Cortex of kidney (tissue), 1 donor: ENCODE measurements around the gene TAF7.
"Not testable (repeated sequence)": the region's sequence is repeated elsewhere in the genome, so short reads cannot be mapped to it uniquely, and the experiment has no call there.

ENCODE experiments used
- DNase-seq: peaks from one replicate; lab custom pipeline; 2025; lab: John Stamatoyannopoulos, UW

Gene TAF7

DNA sequence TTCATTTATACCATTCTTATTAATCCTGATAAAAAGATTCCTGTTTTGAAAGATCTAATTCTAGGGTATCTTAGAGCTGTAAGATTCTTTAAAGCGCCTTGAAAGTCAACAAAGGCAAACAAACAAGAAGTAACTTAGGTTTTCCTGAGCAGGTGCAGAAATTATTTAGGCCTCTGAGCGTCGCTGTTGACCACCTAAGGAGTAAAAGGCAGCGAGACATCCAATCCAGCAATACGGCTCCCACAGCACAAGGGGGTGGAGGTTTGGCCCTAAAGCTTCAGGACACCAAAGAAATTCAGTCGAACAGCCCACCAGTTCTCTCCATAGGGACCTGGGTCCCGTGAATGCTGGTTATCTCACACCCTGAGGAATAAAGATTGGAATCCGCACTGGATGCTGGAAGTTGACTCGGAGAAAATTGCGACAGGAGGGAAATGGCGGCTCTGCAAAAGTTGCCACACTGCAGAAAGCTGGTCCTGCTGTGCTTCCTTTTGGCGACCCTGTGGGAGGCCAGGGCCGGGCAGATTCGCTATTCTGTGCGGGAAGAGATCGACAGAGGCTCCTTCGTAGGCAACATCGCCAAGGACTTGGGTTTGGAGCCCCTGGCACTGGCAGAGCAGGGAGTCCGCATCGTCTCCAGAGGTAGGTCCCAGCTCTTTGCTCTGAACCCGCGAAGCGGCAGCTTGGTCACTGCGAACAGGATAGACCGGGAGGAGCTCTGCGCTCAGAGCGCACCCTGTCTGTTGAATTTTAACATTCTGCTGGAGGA is 18.1 kb upstream of the TAF7 start, which contains the start of gene PCDHGA2:
PCDHGA2 (plus strand) TSS at position 223 of the 769 bp plus-strand sequence.
- no peak for DNase-seq

DNA sequence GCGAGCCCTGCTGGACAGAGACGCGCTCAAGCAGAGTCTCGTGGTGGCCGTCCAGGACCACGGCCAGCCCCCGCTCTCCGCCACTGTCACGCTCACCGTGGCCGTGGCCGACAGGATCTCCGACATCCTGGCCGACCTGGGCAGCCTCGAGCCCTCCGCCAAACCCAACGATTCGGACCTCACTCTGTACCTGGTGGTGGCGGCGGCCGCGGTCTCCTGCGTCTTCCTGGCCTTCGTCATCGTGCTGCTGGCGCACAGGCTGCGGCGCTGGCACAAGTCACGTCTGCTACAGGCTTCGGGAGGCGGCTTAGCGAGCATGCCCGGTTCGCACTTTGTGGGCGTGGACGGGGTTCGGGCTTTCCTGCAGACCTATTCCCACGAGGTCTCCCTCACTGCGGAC is 12.0 kb upstream of the TAF7 start:
- not testable (repeated sequence) for DNase-seq

DNA sequence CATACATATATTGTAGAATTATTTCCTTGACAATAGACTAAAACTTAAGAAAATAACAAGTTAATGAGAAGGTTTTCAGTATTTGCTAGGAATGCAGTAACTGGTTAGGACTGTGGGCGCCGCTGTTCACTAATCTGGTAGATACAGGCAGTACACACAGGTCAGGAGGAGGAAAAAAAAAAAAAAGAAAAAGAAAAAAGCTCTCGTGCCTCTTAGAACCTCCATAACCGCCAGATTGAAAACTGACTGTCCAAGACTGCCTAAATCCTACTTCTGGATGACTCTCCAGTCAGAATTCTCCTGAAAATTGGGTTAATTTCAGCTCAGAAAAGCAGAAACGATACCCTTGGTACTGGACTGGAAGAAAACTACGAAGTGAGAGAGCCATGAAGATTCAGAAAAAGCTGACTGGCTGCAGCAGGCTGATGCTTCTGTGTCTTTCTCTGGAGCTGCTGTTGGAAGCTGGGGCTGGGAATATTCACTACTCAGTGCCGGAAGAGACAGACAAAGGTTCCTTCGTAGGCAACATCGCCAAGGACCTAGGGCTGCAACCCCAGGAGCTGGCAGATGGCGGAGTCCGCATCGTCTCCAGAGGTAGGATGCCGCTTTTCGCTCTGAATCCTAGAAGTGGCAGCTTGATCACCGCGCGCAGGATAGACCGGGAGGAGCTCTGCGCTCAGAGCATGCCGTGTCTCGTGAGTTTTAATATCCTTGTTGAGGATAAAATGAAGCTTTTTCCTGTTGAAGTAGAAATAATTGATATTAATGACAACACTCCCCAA is 9.9 kb upstream of the TAF7 start, which contains the start of gene PCDHGA1:
PCDHGA1 (plus strand) TSS at position 216 of the 782 bp plus-strand sequence.
- no peak for DNase-seq

DNA sequence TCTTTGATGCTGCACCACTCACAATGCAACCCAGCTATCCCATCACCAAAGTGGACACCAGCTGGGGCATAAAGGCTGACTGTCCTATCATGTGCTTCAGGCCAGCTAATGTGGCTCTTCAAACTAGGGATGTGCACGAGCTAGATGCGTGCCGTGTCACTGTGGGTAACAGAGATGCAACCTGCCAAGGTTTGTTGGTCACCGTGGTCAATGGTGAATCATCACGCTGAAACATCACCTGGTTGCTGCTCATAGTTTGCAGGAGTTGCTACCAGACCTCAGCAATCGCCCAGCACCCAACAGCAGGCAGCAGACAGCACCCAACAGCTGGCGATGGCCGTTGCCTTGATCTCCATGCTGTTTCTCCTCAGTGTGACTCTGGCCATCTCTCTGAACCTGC is 7.6 kb upstream of the TAF7 start:
- no peak for DNase-seq

DNA sequence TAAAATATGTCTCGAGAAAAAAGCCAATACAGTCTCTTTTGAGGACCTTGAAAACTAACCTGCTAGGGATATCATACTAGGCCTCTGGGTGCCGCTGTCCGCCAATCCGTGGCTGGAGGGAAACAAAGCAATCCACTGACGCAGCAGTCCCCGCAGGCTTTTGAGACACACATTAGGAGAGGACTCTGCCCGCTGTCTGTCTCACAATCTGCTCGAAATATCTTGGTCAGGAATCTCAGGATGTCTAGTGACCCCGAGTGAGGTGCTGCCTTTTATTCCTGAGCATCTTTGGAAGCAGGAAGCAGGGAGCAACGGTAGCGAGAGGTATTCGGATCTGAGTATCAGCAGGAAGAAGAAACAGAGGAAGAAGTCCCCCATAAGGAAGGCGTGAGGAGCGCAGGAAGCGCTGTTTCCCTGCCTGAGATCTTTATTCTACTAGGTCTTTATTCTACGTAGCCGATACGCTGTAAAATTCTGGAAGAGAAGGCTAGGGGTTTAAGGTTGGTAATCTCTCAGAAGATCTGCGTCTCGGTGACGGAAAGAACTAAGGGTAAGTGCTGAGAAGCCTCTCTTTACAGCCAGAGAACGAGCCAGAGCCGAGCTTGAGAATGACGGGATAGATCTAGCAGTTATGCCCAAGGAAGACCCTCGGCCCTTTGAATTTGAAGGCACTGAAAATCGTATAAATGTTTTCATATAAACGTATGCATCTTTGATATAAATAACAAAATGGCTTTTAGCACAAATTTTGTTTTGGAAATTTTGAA is 5.7 kb upstream of the TAF7 start:
- no peak for DNase-seq

DNA sequence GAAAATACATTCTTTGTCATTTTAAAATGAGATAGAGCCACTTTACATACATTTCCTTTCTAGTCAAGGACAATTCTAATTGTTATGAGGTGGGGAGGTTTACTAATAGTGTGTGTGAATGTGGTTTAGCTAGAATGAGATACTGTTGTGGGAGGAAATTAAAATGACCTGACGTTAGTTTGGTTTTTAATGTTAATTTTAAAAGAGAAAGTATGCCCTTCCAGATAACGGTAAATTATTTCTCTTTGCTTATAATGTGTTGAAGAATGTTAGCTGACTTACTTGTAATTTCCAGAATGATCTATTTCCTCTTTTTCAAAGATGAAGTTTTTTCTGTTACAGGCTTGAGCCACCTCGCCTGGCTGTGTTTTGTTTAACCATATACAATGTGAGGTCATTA is 1.7 kb upstream of the TAF7 start:
- DNase-seq: no peak

DNA sequence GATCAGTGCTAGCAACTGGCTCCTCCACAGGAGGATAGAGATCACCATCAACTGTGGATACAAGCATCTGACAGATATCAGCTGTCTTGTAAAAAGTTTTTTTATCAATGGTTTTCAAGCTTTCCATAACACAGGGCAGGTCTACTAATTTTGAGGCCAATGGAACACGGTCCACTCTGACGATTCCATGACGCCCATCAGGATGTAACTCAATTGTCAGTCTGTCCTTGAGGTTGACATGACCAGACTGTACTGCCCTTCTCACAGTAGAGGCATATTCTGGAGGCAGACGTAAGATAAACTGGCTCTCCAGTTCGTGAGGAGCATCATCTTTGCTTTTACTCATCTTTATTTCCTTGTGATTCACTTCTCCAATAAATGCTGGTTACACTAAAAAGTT is 885 bp downstream of the TAF7 start:
- DNase-seq: no peak

DNA sequence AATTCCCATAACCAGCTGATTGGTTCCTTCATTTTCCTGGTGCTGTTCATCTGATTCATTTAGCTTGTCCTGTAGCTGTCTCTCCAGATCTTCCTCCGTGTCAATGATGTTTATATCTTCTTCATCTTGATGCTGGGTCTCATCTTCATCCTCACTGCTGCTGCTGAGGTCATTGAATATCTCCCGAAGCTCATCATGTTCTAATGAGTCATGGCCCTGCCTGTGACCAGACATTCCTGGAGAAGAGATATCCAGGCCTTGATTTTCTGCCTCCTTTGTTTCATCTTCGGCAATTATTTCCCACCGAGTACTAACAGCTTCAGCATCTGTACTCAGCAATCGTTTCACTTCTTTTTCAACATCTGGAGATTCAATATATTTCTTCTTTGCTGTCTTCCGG is 1.4 kb downstream of the TAF7 start:
- no peak for DNase-seq

DNA sequence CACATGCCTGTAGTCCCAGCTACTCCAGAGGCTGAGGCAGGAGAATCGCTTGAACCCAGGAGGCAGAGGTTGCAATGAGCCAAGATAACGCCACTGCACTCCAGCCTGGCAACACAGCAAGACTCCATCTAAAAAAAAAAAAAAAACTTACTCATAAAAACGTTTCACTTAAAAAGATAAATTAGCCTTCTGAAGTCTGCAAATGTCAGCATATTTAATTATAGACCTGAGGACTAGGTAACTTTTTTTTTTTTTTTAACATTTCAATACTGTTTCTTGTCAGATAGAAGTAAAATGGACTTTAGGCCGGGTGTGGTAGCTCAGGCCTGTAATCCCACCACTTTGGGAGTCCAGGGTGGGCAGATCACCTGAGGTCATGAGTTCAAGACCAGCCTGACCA is 3.6 kb downstream of the TAF7 start:
- DNase-seq: not testable (repeated sequence)

DNA sequence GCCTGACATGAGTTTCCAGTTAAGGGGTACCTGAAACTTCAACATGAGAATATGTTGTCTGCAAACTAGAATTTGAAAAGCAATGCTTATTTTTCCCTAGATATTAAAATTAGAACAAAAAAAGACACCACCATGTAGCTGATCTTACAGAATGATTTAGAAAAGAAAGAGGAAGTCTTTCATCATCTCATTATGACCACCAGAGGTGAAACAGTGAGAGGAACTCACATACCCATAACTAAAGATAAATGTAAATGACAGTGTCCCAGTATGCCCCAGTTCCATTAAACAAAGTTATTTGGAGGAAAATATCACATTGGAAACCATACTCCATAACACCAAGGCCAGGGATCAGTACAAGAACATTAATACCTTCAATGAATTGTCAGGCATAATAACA is 6.9 kb downstream of the TAF7 start:
- DNase-seq: no peak

DNA sequence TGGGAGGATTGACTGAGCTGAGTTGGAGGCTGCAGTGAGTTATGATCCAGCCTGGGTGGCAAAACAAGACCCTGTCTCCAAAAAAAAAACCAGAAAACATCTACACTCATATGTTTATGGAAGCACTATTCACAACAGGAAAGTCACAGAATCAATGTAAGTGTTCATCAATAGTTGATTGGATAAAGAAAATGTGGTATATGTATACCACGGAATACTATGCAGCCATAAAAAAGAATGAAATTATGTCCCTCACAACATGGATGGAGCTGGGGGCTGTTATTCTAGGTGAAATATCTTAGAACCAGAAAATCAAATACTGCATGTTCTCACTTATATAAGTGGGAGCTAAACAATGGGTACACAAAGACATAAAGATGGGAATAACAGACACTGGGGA is 14.0 kb downstream of the TAF7 start:
- no peak for DNase-seq

DNA sequence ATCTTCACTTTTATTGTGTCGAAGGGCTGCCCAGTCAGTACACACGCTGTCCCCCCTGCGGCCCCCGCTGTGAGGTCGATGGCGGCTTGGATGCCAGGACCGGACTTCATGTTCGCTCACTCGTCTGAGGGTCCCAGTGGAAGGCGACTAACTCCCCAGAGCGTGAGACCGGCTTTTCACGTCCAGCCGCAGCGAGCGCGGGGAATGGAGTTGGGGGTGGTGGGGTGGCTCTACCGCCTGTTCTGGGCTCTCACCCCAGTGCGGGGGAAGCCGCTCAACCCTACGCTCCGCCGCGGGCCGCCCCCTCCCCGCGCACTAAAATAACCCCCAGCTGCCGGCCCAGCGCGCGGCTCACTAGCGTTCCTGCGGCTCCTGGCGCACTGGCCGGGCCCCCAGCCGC is 16.8 kb downstream of the TAF7 start, which contains the start of gene SLC25A2:
SLC25A2 (minus strand) TSS at position 294 of the 400 bp plus-strand sequence; CDS start at position 110, 184 bp downstream.
- no peak for DNase-seq

DNA sequence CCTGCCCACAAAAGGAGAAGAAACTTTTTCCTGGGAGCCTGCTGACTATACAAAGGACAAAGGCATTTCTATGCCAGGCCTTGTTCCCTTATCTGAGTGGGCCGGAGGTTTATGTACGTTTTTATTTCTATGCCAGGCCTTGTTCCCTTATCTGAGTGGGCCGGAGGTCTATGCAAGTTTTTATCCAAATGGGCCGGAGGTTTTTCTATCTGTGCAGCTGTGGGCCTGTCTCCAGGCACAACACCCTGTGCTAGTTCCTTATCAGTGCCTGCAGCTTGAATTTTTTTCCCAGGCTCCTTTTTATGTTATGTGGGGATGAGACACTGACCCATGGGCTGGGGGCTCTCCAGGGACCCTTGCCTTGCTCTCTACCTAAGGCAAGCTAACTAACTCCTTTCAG is 22.2 kb downstream of the TAF7 start:
- no peak for DNase-seq

DNA sequence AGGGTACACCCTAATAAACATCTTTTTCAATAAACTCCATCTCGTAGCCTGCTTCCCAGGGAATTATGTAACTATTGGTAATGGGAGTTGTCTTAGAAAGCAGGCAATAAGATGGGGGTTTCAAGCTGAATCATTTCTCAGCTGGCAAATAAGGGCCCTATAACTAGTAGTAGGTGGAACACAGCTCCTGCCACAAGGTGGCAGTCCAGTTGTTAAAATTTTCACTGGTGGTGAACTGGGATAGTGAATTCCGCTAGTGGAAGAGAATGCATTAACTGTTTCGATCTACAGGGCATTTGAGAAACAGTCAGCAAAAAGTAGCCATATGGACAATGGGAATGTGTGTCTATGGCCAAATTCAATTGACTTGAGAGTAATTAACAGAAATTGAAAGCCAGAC is 47.7 kb downstream of the TAF7 start:
- DNase-seq: no peak

DNA sequence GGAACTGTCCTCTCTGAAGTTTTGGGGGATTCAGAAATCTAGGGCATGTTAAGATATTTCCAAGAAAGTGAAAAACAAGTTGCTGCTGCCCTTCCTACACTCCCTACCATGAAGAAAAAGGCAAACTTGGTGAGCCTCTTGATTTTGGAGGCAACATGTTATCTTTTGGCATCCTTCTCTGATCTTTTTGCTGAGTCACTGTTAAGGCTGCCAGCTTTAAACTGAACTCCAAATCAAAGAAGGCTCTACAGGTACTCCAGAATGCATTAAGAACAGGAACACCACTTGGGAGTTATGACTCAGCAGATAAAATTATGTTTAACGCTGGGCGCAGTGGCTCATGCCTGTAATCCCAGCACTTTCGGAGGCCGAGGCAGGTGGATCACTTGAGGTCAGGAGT is 51.4 kb downstream of the TAF7 start:
- no peak for DNase-seq
